Measurements from ENCODE around the gene SPSB3.

SPSB3 gene

GRCh38 chr16:1782408-1783264 lies at the start of gene SPSB3, which contains the start of gene NUBP2:
Gene SPSB3, minus strand, starts transcription at chr16:1782571. Its CDS starts 1,088 bp downstream, at chr16:1781483.
Gene NUBP2, plus strand, starts transcription at chr16:1782960. Its CDS starts 61 bp downstream, at chr16:1783021.
- peak; percentile 87 to 96 (median 92) for DNase-seq (ENCODE audit: low read depth in 3 of 3)

DNA sequence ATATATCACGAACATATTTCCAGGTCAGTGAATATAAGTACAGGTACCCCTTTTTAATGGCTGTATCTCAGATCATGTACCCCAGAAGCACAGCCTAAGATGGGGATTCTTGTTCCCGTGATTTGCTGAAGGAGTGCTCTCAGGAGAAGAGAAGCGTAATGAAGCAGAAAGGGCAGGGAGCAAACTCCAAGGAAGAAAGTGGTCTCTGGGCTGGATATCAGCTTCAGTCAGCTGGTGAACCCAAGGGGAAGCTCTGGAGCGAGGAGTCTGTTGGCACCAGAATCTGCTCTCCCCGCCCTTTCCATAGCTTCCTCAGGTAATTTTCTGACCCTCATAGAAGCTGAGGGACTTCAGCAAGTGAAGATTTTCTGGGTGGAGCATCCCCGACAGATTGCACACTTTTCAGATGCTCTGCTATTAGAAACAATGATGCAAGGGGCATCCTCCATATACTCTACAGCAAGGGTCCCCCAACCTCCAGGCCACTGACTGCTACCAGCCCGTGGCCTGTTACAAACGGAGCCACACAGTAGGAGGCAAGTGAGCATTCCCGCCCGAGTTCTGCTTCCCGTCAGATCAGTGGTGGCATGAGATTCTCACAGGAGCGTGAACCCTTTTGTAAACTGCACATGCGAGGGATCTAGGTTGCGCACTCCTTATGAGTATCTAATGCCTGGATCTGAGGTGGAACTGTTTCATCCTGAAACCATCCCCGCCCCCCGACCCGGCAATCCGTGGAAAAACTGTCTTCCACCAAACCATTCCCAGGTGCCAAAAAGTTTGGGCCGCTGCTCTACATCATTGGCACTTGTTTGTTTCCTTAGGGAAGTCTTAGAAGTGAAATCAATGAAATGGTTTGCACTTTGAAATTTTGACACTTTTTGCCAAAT lies 49.1 kb upstream of the SPSB3 start:
- no peak for DNase-seq (ENCODE audit: low read depth in 3 of 3)

DNA sequence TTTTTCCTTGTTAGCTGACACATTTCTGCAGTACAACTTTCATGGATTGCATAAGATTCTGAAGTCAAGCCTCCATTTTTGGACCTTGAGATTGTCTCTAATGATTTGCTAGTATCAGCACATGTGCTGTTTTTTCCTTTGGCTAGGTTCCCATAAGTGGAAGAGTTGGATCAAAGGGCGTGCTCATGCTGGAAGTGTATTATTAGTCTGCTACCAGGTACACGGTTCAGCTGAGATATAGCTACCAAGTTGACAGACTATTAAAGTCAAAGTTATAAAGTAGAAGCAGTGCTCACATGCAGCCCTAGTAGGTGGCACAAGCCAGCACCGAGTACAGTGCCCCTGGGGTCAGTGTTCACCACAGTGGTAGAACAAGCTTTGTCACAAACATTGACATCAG lies 47.8 kb upstream of the SPSB3 start:
- no peak for DNase-seq (ENCODE audit: low read depth in 3 of 3)

DNA sequence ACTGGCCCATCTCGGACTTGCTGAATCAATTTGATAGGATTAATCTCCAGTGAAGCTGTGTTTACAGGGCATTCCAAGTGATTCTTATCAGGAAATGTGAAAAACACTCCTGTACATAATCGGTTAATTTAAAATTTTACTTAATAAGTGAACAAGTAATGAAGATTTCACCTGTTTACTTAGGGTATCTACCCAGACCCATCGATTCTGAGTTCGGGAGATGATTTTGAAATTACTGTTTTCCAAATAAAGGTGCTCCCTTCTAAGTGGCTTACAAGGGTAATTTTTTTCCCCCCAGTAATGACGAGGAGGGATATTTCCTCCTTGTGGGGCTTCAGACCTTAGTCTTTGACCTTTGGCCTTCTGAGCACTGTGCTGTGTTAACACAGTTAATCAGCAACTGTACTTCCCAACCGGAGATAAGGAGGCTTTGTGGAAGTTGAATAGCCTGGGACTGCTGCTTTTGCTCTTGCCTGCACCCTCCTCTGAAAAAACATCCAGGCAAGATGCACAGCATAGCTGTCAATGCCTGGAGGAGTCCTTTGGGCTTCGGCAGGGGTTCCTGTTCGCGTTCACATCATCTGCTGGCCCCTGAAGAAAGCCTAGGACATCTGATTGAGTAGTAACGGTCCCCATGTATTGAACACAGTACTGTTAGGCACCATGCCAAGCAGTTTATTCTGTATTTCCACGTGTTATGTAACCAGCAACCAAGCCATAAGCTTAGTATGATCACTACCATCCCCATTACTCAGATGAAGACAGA lies 46.5 kb upstream of the SPSB3 start:
- DNase-seq (ENCODE audit: low read depth in 3 of 3), result no peak

GRCh38 chr16:1826691-1827573 lies 44.6 kb upstream of the SPSB3 start, which contains the start of the genes FAHD1 and HAGH:
Gene FAHD1, plus strand, starts transcription at chr16:1827206. Its CDS starts 33 bp downstream, at chr16:1827239.
Gene HAGH, minus strand, starts transcription at chr16:1826825. Its CDS starts 38 bp downstream, at chr16:1826787.
- peak; percentile 80 to 89 (median 81) for DNase-seq (ENCODE audit: low read depth in 3 of 3)

GRCh38 chr16:1825864-1826690 lies 43.7 kb upstream of the SPSB3 start:
- DNase-seq (ENCODE audit: low read depth in 3 of 3), result peak; percentile 23 to 52 (median 32)

- no peak for DNase-seq (ENCODE audit: low read depth in 3 of 3)
These were observed 43.1 kb upstream of the SPSB3 start for GRCh38 chr16:1825381-1825863.

DNA sequence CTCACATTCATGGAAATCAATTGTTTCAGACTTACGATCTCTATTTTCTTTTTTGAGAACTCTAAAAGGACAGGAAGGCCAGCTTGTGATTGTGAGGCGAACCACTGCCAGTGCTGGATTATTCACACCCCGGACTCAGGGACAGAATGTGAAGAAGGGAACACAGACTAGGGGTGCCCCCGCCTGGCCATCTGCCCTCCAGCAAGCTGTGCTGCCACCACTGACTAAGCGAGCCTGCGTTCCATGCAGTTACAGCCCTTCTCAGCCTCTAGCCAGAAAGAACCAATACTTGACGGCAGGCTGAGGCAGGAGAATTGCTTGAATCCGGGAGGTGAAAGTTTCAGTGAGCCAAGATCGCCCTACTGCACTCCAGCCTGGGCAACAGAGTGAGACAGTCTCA lies 41.5 kb upstream of the SPSB3 start:
- no peak for DNase-seq (ENCODE audit: low read depth in 3 of 3)

DNA sequence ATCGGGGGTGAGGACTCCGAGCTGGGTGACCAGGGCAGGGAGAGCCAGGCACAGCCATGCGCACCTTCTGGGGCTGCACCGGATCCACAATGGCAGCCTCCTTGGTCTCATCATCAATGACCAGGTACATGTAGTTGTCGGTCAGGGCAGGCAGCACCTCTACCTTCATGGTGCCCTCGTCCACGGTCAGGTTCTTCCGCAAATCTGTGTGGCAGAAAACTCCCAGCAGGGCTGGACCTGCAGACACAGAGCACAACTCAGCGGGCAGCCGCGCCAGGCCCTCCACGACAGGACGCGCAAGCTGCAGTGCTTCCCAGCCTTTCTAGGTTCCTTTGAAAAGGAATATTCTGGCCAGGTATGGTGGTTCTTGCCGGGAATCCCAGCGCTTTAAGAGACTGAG lies 40.4 kb upstream of the SPSB3 start:
- DNase-seq (ENCODE audit: low read depth in 3 of 3), result no peak

GRCh38 chr16:1821861-1822611 lies 39.7 kb upstream of the SPSB3 start:
- no peak for DNase-seq (ENCODE audit: low read depth in 3 of 3)

DNA sequence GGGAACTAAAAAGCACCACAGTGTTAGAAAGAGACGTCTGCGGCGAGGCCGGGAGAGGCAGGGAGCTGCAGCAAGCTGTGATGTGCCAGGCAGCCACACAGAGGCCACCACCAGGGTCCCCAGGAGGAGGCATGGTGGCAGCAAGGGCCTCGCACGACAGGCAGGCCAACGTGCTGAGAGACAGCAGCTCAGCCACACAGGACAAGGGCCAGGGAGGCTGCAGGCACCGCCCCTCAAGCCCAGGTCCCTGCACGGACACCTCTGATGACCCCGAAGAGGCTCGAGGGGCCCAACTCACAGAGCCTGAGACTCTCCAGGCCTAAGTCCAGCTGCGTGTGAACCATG lies 38.5 kb upstream of the SPSB3 start:
- DNase-seq (ENCODE audit: low read depth in 3 of 3), result no peak

DNA sequence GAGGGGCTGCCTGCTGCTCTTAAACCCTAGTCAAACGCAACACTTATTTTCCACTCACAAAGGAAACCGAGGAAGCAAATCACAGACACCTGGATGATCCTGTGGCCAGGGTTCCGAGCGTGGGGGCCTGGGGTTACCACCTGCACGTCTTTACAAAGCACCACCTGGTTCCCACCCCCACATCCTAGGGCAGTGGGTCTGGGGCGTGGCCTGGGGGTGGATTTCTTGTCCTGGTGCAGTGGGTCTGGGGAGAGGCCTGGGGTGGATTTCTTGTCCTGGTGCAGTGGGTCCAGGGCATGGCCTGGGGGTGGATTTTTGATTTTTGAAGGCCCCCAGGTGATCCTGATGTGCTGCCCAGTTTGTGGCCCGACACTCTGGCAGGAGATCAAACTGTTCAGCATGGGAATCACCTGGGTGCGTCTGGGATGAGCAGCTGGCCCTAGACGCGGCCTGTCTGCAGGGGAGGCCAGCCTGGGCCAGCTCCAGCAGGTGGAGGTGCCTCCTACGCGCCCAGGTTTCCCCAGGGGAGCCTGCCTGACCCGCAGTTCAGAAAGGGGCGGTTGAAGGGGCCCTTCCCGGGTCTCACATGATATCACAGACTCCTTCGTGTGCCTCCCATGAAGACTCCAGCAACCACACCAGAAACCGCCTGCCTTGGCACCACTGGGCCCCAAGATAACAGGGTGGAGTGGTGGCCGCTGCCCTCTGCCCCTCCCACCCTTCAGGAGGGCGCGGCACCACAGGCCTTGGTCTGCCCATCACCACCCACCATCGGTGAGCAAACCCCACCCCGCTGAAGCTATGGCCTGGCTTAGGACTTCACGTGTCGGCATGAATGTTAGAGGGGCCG lies 38.0 kb upstream of the SPSB3 start:
- no peak for DNase-seq (ENCODE audit: low read depth in 3 of 3)

GRCh38 chr16:1819611-1820010 lies 37.2 kb upstream of the SPSB3 start:
- no peak for DNase-seq (ENCODE audit: low read depth in 3 of 3)

GRCh38 chr16:1818873-1819525 lies 36.6 kb upstream of the SPSB3 start:
- DNase-seq (ENCODE audit: low read depth in 3 of 3), result no peak

GRCh38 chr16:1818204-1818872 lies 36.0 kb upstream of the SPSB3 start:
- DNase-seq (ENCODE audit: low read depth in 3 of 3), result no peak

- DNase-seq (ENCODE audit: low read depth in 3 of 3), result no peak
These were observed 35.3 kb upstream of the SPSB3 start for GRCh38 chr16:1817716-1818115.

GRCh38 chr16:1817276-1817589 lies 34.9 kb upstream of the SPSB3 start:
- no peak for DNase-seq (ENCODE audit: low read depth in 3 of 3)

All from stimulated activated CD4-positive, alpha-beta T cell treated with anti-CD3 and anti-CD28 coated beads, TNF-alpha, amount 100 ng/mL, for 4 hours (primary cell).